ENCODE measurements around the gene NFKBIB.

DNA sequence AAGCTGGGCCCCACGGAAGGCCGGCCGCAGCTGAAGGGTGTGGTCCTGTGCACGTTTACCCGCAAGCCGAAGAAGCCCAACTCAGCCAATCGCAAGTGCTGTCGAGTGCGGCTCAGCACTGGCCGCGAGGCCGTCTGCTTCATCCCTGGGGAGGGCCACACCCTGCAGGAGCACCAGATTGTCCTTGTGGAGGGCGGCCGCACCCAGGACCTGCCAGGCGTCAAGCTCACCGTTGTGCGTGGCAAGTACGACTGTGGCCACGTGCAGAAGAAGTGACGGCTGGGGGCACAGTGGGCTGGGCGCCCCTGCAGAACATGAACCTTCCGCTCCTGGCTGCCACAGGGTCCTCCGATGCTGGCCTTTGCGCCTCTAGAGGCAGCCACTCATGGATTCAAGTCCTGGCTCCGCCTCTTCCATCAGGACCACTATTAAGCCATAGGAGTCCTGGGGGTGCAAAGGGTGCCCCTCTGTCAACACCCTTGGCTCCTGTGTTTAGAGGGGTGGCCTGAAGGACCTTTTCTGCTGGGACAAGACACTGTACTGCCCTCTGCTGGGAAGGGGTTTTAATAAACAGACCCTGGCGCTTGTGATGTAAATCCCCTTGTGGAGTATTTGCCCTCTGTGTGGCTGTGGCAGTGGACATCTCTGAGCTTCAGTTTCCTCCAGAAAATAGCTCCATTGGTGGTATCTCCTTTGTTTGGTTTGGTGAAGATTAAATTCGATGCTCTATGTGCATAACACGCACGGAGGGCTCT, 32.8 kb downstream of the NFKBIB start:
- TF ChIP-seq, protein P1, sequence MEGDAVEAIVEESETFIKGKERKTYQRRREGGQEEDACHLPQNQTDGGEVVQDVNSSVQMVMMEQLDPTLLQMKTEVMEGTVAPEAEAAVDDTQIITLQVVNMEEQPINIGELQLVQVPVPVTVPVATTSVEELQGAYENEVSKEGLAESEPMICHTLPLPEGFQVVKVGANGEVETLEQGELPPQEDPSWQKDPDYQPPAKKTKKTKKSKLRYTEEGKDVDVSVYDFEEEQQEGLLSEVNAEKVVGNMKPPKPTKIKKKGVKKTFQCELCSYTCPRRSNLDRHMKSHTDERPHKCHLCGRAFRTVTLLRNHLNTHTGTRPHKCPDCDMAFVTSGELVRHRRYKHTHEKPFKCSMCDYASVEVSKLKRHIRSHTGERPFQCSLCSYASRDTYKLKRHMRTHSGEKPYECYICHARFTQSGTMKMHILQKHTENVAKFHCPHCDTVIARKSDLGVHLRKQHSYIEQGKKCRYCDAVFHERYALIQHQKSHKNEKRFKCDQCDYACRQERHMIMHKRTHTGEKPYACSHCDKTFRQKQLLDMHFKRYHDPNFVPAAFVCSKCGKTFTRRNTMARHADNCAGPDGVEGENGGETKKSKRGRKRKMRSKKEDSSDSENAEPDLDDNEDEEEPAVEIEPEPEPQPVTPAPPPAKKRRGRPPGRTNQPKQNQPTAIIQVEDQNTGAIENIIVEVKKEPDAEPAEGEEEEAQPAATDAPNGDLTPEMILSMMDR (IDR thresholded peaks at IDR 0.05 in 8 of 11, conservative IDR thresholded peaks at IDR 0.05 in 3 of 11) = peak in 6 of 11 experiments; percentile 23 to 52 (median 37)
- no peak for TF ChIP-seq POLR2A (IDR thresholded peaks at IDR 0.05)

Measured in spleen (tissue), 7 donors.